Mesodermal cell (in vitro differentiated cells): ENCODE measurements around the gene RBM38.

Experiments used
- H3K27ac ChIP-seq: 2 replicates; pipeline ENCODE4 v1.7.0; 2013; ENCODE audit warnings: mild to moderate bottlenecking, low read depth, low read length, moderate library complexity; ENCODE audit not compliant: severe bottlenecking
- H3K36me3 ChIP-seq: 2 replicates; pipeline ENCODE4 v1.7.1; 2013; ENCODE audit warnings: mild to moderate bottlenecking, low read length, moderate library complexity; ENCODE audit not compliant: control insufficient read depth, insufficient read depth
- H3K4me1 ChIP-seq: one replicate; pipeline ENCODE4 v1.7.1; 2013; ENCODE audit warnings: mild to moderate bottlenecking, low read length; ENCODE audit not compliant: insufficient read depth, control insufficient read depth, poor library complexity, severe bottlenecking
- H3K4me3 ChIP-seq: 2 replicates; pipeline ENCODE4 v1.7.0; 2013; ENCODE audit warnings: low read length, control low read depth, mild to moderate bottlenecking; ENCODE audit not compliant: insufficient read depth, poor library complexity, severe bottlenecking; ENCODE audit errors: extremely low read depth
- H3K9me3 ChIP-seq: 2 replicates; pipeline ENCODE4 v1.7.1; 2013; ENCODE audit warnings: mild to moderate bottlenecking, low read length, moderate library complexity; ENCODE audit not compliant: control insufficient read depth
- WGBS, 2 experiments: methylation state at CpG; one replicate each; pipeline ENCODE4 v1.1.5; 2013; ENCODE audit warnings: missing lambda C conversion rate in 2 of 2; ENCODE audit not compliant: insufficient coverage in 2 of 2; 5-methylcytosine and 5-hydroxymethylcytosine counted together

The RBM38 gene

DNA sequence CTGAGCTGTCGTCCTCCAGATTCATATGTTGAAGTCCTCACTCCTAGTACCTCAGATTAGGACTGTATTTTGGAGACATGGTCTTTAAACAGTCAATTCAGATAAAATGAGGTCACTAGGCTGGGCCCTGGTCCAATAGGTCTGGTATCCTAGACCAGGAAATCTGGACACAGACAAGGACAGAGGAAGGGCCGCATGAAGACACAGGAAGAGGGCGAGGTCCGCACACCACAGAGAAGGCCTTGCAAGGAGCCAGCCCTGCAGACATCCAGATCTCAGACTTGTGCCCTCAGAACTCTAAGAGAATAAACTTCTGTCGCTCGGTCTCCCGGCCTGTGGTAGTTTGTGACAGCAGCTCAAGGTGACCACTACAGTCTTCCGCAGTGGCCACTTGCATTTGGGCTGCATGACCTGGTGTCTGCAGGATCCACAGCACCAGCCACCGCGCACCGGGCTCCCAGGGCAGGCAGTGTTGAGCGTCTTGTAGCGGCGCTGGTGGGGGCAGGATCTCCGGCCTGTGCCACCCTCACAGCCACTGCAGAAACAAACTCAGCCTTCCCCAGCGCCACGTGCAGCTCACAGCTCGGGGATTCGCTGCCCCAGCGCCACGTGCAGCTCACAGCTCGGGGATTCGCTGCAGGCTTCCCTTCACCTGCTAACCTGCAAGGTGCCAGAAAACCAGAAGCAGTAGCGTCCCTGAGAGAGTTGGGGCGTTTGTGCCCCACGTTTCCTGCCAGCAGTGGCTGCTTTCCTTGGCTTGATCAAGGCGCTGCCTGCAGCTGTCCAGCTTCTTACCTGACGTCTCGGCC lies 6.0 kb upstream of the RBM38 start:
- Histone ChIP-seq H3K36me3 (peaks cover 19% of the 10 kb centered on the region), H3K9me3 (no peaks in the 10 kb centered on the region), H3K27ac (no peak overlapping the region), H3K4me3 (no peak overlapping the region), H3K4me1 (peaks cover 7% of the 10 kb centered on the region)
- WGBS, 2 experiments = 93 to 95% methylated on average over 24 to 28 of the region's 29 CpGs

DNA sequence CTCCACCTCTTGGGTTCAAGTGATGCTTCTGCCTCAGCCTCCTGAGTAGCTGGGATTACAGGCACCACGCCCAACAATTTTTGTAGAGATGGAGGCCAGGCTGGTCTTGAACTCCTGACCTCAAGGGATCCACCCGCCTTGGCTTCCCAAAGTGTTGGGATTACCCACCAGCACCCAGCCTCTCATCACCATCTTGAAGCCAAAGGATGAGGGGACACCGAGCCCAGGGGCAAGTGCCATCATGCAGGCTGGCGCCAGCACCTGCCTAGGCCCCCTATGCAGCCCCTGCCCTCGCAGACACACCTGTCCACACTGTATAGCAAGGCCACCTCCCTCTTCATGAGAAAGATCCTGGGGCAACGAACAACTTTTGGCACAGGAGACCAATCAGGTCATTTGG lies 5.3 kb upstream of the RBM38 start:
- H3K9me3 ChIP-seq = no peaks in the 10 kb centered on the region
- no peak overlapping the region for H3K4me3 ChIP-seq
- peaks cover 13% of the 10 kb centered on the region for H3K4me1 ChIP-seq
- WGBS, 2 experiments = 95 to 100% methylated on average over 3 to 4 of the region's 6 CpGs
- H3K27ac ChIP-seq = no peak overlapping the region
- H3K36me3 ChIP-seq = peaks cover 14% of the 10 kb centered on the region

DNA sequence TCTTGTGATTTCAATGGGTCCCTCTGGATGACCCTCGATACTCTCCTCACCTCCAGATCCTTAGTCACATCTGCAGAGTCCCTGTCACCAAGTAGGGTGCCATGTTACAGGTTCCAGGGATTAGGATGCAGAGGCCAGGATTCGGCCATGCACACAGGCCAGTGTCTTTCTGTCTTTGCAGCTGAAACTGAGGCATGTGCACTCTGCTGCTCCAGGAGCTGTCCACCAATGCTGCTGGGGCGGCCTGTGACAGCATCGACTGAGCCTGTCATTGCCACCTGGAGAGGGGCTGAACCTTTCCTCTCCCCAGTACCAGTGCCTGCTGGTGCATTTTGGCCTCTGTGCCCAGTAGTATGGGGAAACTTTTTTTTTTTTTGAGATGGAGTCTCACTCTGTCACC lies 4.4 kb upstream of the RBM38 start:
- Histone ChIP-seq H3K4me1 (peaks cover 13% of the 10 kb centered on the region), H3K4me3 (no peak overlapping the region), H3K27ac (no peak overlapping the region), H3K9me3 (no peaks in the 10 kb centered on the region), H3K36me3 (peaks cover 14% of the 10 kb centered on the region)
- WGBS, 2 experiments = 95 to 100% methylated on average over 3 to 4 of the region's 4 CpGs

DNA sequence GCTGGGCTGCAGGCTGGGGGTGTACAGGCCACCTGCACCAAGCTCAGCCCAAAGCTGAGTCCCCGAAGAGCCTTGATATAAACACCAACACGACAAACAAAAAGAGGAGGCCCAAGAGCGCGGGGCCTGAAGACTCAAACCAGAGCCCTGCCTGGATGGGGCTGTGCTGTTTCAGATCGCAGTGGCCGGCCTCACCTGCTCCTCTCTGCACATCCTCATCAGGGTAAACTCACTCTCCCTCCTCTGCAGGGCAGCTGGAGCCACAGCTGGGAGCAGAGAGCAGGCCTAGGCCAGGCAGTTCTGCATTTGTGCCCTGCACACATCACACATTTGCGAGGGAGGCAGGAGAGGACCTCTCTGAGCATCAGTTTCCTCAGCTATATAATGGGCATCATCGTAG lies 3.7 kb upstream of the RBM38 start:
- Histone ChIP-seq H3K9me3 (no peaks in the 10 kb centered on the region), H3K4me3 (no peak overlapping the region), H3K36me3 (peaks cover 11% of the 10 kb centered on the region), H3K4me1 (peaks cover 13% of the 10 kb centered on the region), H3K27ac (no peak overlapping the region)
- 84 to 97% methylated on average over 6 to 7 of the region's 8 CpGs for WGBS, 2 experiments

DNA sequence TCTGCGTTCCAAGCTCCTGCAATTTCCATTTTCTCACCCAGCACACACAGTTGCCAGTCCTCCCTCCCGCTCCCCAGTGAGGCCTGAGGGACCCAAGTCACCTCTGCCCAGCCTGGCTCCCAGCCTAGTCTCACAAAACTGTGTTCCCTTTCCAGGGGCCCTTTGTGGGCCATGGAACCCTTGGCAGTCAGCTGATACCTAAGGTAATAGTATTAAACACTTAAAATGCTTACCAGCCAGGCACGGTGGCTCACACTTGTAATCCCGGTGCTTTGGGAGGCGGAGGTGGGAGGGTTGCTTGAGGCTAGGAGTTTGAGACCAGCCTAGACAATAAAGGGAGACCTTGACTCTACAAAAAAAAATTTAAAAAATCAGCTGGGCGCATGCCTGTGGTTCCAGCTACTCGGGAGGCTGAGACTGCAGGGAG lies 3.2 kb upstream of the RBM38 start:
- WGBS, 2 experiments = 90 to 93% methylated on average over 4 to 5 of the region's 7 CpGs
- H3K27ac ChIP-seq = no peak overlapping the region
- H3K4me1 ChIP-seq = peaks cover 17% of the 10 kb centered on the region
- peaks cover 11% of the 10 kb centered on the region for H3K36me3 ChIP-seq
- no peak overlapping the region for H3K4me3 ChIP-seq
- H3K9me3 ChIP-seq = no peaks in the 10 kb centered on the region

DNA sequence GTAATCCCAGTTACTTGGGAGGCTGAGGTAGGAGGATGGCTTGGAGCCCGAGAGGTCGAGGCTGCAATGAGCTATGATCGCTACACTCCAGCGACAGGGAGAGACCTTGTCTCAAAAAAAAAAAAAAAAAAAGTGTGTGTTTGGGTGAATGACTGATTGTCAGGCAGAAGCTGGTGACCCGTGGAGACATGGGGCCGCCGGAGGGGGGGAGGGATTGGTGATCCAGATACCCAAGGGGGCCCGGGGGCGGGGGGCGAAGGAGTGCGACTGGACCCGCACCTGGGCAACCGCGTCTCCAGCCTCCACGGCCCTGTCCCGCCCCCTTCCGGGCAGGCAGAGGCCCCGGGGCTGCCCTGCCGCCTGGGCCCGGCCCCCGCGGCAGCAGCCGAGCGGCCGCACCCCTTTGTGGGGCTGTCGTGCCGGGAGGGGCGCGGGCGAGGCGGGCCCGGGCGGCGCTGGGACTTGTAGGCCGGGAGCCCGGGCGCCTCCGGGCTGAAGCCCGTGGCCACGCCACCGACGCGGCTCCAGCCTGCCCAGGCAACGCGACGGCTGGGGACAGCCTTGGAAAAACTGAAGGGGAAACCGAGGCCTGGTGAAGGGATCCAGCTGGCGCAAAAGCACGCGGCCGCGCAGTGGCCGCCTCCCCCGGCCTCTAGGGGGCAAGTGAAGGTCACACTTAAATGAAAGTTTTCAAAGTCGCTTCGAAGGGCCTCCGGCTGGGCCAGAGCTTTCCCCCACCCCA lies 2.1 kb upstream of the RBM38 start:
- Histone ChIP-seq H3K27ac (no peak overlapping the region), H3K4me3 (no peak overlapping the region), H3K9me3 (no peaks in the 10 kb centered on the region), H3K36me3 (peaks cover 21% of the 10 kb centered on the region), H3K4me1 (peaks cover 24% of the 10 kb centered on the region)
- 9 to 13% methylated on average over 30 to 53 of the region's 57 CpGs for WGBS, 2 experiments

DNA sequence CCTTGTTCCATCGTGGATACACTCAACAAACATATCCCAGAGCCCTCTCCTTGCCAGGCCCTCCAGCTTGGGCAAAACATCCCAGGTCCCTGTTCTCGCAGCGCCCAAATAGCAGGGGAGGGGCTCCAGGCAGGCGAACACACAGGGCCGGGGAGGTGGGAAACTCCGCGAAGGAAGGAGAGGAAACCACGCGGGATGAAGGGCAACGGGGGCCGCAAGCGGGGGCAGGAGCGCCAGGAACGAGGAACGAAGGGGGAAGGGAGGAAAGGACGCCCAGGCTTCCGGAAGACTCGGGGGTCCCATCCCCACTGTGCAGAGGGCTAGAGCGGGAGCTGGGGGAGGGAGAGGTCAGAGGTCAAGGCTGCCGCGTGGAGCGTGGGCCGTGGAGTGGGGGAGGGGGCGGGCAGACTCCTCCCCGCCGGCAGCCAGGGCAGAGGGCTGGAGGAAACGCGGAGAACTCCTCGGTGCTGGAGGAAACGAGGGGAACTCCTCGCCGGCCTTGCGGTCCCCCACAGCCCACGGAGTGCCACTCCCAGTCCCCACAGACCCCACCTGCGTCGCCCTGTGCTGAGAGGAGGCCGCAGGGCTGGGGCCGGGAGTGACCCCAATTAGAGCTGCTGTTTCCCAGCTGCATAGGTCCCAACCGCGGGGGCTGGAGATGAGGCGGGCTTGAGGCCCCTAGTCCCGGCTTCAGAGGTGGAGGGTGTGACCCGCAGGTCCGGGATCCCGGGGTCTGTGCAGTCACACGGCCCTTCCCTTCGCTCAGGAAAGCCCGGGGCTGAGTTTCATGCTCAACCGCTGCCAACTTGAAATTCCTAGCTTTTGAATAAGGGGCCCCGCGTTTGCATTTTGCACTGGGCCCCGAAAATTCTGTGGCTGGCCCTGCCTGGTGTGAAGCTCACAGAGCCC lies 1.2 kb upstream of the RBM38 start:
- H3K4me1 ChIP-seq = peaks cover 26% of the 10 kb centered on the region
- no peaks in the 10 kb centered on the region for H3K9me3 ChIP-seq
- 29 to 34% methylated on average over 34 to 44 of the region's 52 CpGs for WGBS, 2 experiments
- no peak overlapping the region for H3K27ac ChIP-seq
- H3K36me3 ChIP-seq = peaks cover 28% of the 10 kb centered on the region
- H3K4me3 ChIP-seq = peak overlapping the region; percentile 16

DNA sequence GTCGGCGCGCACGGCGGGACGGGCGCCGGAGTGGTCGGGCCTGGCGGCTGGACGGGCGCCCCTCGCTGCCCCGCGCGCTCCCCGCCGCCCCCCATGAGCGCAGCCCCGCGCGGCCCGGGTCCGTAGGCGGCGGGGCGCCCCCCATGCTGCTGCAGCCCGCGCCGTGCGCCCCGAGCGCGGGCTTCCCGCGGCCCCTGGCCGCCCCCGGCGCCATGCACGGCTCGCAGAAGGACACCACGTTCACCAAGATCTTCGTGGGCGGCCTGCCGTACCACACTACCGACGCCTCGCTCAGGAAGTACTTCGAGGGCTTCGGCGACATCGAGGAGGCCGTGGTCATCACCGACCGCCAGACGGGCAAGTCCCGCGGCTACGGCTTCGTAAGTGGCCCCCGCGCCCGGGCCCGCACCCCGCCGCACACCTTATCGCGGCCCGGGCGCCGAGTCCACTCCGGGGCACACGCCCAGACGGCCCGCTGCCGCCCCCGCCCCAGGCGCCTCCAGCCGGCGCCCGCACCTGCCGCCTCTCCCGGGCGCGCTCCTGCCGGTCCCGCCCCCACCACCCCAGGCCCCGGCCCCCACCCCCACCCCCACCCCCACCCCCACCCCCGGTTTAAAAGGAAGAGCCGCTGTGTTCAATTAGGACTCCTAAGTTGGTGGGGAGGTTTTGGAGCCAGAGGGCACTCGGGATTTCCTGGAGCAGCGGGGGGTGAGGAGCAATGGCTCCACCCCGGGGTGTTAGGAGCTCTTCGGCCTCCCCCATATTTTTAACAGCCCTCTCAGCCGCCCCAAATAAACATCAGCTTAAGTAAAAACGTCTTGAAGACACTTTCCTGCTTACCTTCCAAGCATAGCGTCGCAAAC lies 474 bp downstream of the RBM38 start:
- peak overlapping the region; percentile 55 for H3K4me3 ChIP-seq
- no peak overlapping the region for H3K27ac ChIP-seq
- no peaks in the 10 kb centered on the region for H3K9me3 ChIP-seq
- peaks cover 33% of the 10 kb centered on the region for H3K36me3 ChIP-seq
- peaks cover 40% of the 10 kb centered on the region for H3K4me1 ChIP-seq
- WGBS, 2 experiments = 1% methylated on average over 51 to 64 of the region's 98 CpGs

DNA sequence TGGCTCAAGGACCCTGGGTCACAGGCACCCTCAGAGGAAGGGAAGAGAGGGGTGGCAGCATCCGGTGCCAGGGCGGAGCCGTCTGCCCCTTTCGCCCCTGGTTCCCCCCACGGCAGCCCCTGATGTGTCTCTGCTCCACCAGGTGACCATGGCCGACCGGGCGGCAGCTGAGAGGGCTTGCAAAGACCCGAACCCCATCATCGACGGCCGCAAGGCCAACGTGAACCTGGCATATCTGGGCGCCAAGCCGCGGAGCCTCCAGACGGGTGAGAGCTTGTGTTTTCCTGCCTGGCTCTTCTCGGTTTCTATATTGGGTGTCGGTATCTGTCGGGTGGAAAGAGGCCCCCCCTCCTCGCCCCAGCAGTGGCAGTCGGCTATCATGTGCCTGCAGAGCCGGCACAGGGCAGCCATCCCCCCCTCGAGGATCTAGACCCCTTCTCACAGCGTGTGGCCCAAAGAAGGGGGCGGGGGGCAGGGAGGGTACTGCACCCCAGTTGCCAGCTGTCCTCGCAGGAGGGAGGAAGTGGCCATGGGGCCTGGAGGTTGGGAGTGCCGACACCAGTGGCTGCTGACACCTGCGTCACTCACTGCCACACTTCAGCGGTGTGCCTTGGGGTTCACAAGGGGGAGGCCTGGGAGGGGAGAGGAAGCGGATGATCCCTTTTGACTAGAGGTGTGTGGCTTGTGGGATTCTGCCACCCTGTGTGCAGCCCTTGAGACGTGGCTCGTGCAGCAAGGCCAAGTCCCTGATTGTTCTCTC lies 1.5 kb downstream of the RBM38 start:
- no peaks in the 10 kb centered on the region for H3K9me3 ChIP-seq
- H3K4me3 ChIP-seq = peak overlapping the region; percentile 55
- peaks cover 50% of the 10 kb centered on the region for H3K4me1 ChIP-seq
- no peak overlapping the region for H3K27ac ChIP-seq
- H3K36me3 ChIP-seq = peaks cover 40% of the 10 kb centered on the region
- 65 to 66% methylated on average over 27 to 31 of the region's 33 CpGs for WGBS, 2 experiments
